CD4-positive, alpha-beta T cell treated with Interleukin-6 at 100 ng/mL for 8 hours (primary cell): ENCODE data around the gene PCNX2.
"Not testable (repeated sequence)": the region's sequence is repeated elsewhere in the genome, so short reads cannot be mapped to it uniquely, and the experiment has no call there.

Source experiments
- DNase-seq: peaks from one replicate; pipeline ENCODE4 v3.0.0-alpha.2; 2020; ENCODE audit warnings: mixed read lengths, low spot score

PCNX2 gene

GRCh38 chr1:233097959-233098580, 197.5 kb downstream of the PCNX2 start:
- no peak for DNase-seq

GRCh38 chr1:233097546-233097945, 198.0 kb downstream of the PCNX2 start:
- no peak for DNase-seq

DNA sequence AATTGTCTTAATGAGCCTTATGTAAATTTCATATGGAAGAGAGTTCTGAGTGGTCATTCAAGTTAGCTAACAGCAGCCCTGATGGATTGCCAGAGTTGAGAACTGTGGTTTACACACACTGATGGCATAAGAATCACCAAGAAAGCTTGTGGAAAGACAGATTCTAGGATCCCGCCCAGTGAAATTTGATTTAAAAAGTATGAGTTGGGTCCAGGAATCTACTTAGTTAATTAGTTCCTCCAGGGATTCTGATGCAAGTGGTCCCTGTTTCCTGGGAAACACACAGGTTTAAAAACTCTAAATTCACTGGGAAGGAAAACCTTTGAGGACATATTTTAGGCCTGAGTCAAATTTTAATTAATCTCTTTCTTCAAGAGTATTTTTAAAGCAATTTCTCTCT, 200.8 kb downstream of the PCNX2 start:
- no peak for DNase-seq

DNA sequence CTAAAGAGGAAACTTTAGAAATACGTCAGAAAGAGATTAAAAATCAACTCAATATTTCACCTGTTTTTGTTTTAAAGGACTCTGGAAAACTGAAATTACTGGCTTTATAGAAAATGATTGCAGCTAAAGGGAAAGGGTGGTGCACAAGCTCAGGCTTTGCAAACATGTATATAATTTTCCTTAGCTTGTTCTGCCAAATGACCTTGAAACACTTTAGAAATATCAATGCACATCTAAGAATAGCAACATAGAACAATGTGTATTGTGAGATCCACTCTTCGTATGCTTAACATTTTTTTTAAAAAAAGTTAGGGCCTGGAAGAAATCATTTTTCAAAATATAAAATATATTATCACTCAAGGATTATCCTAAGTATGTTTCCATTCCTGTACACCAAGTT, 201.3 kb downstream of the PCNX2 start:
- DNase-seq, result no peak

DNA sequence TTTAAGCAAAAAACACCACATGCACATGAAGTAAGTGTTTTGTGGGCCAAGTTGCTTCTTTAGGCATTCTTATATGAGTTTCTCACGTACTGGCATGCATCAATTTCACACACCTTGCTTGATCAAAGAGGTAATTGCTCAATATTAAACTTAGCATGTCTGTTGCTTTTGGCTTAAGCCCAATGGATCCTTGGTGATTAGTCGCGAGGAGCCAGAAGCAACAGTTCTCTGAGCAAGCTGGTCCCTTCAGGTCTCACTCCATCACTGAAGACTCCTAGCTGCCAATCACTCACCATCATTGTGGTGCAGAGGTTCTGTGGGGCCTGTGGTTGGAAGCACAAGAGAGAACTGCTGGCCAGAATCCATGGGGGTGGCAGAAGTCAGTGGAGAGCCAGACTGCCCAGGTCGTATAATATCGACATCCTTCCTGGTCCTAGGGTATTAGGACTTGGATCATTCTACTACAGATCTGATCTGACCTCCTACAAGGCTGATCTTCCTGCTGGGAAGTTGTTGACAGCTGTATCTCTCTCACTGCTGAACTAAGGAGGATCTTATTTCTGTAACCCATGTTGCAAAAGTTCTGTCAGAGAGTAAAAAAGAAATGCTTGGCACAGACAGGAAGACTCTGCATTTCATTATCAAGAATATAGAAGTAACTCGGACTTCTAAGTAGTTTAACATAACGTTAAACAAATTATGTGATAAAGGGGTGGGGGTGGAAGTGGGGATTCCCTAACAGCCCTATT, 204.6 kb downstream of the PCNX2 start:
- DNase-seq, result no peak

DNA sequence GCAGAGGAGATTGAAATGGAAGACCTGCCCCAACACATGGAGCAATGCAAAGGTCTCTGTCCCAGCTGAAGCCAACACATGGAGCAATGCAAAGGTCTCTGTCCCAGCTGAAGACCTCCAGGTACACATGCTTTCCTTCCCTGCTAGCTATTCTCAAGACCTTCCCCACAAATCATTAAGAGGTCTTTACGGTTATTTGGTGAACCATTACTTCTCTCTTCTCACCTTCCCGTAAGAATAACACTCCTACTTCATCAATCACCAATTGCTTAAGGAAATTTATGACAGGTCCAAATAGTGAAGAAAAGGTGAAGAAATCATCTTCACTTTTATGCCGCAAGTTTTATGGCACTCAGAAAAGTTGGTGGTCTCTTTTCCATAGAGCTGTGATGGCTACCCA, 206.3 kb downstream of the PCNX2 start:
- no peak for DNase-seq

DNA sequence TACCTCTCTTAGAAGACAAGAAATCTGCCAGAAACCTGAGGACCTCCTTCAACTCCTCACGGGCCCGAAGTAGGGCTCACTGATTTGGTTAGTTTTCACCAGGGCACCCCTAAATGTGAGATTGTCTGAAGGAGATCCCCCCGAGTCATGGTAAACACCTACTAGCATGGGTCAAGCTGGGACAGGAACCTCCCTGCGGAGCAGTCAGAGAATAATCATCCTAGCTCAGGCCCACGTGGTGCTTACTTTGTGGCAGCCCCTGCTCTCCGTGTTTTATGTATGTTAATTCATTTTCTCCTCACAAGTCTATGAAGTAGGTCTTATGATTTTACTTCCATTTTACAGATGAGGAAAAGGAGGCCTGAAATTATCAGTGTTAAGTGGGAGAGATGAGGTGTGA, 206.9 kb downstream of the PCNX2 start:
- DNase-seq, result no peak

- DNase-seq, result no peak
Measured at GRCh38 chr1:233086961-233087881, 208.3 kb downstream of the PCNX2 start.

- DNase-seq, result no peak
Measured at GRCh38 chr1:233085566-233085965, 210.0 kb downstream of the PCNX2 start.

GRCh38 chr1:233082778-233083550, 212.6 kb downstream of the PCNX2 start:
- no peak for DNase-seq

GRCh38 chr1:233081735-233082134, 213.8 kb downstream of the PCNX2 start:
- no peak for DNase-seq

GRCh38 chr1:233080827-233081226, 214.7 kb downstream of the PCNX2 start:
- DNase-seq, result not testable (repeated sequence)

GRCh38 chr1:233080286-233080685, 215.2 kb downstream of the PCNX2 start:
- no peak for DNase-seq

DNA sequence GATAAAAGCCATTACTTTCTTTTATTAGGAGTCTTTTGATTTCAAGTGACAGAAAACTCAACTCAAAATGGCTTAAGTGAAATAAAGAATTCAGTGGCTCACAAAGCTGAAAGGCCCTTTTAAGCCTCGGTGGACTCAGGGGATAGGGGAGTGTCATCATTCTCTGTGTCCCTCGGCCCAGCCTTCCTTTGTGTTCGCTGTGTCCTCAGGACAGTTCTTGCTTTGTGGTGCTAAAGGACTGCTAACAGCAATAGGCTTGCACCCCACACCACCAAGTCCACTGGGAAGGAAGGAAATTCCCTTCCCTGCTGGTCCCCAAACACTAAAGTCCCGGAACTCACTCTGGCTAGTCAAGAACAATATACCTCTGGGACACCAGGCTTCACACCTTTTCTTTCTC, 216.0 kb downstream of the PCNX2 start:
- no peak for DNase-seq

DNA sequence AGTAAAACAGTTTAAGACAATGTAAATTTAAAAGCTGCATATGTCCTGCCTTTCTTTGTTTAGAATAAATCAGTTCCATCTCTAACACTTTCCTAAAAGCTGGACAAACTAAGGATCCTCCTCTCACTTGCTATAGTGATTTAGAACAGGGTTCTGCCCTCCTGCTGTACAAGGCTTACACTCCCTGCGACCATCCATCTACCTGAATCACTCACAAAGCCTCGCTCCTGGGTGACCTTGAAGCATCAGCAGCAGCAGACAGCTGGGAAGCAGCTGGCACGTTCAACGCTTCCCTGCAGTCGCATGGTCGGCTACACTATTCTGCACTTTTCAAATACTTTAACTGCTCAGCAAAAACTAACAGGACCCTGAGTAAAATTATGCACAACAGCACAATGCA, 217.1 kb downstream of the PCNX2 start:
- DNase-seq, result no peak

DNA sequence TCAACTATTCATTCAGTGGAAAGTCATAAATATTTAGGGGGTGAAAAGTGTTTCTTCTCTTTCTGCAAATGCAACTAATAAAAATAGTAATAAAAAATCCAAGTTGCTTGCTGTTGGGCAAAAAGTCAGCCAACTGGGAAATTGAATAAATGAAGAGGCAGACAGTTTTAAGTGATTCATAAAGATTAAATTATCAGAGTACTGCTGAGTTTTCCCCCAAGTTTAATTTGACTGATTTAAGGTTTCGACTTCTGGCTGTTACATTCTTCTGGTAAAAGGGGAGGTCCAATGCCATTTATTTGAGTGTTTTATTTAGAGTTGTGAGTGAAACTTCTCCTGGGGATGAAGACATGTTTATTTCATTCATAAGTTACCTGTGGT, 219.6 kb downstream of the PCNX2 start:
- DNase-seq, result no peak

DNA sequence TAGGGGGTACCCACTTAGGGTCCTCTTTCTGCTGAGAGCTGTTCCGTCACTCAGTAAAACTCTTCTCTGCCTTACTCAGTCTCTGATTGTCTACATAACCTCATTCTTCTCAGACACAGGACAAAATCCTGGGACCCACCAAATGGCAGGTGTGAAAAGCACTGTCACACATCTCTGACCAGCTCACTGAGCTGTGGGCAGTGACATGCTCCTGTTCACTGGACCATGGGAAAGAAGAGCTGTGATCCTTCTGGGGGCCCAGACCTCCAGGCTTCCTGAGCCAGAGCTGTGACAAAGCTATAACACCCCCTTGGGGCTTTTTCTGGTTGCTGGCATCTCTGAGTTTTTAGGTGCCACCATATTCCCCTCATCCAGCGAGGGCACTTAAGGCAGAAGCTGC, 229.4 kb downstream of the PCNX2 start:
- DNase-seq, result no peak

- DNase-seq, result no peak
Measured at GRCh38 chr1:233065685-233066084, 229.8 kb downstream of the PCNX2 start.

DNA sequence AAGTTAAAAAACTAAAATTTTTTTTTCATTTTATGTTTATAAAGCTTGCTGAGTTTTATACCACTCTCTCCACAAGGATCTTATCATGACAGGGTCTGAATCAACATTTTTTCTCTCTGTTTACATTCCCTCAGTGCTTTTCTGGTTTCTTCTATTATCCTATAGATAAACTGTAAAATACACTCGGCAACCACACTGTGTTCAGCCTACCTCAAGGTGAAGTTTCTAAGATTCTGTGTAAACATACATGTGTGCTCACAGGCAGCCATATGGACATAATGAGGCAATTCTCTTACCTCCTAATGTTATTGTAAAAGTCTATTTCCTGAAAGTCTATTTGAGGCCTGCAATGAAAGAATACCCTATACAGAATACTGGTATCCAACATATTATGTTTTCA, 230.5 kb downstream of the PCNX2 start:
- DNase-seq, result no peak

GRCh38 chr1:233063462-233063861, 232.1 kb downstream of the PCNX2 start:
- DNase-seq, result no peak

- DNase-seq, result no peak
Measured at GRCh38 chr1:233061265-233061664, 234.3 kb downstream of the PCNX2 start.

- DNase-seq, result no peak
Measured at GRCh38 chr1:233060461-233060994, 235.0 kb downstream of the PCNX2 start.
